Measurements from ENCODE around the gene RALGAPA2.
"Not testable (repeated sequence)": the region's sequence is repeated elsewhere in the genome, so short reads cannot be mapped to it uniquely, and the experiment has no call there.

- TF ChIP-seq CTCF (IDR thresholded peaks at IDR 0.05 in 2 of 3, conservative IDR thresholded peaks at IDR 0.05 in 1 of 3; ENCODE audit: borderline replicate concordance in 1 of 3, insufficient read depth in 1 of 3, low read depth in 2 of 3, low read length in 2 of 3); EGR1 (IDR thresholded peaks at IDR 0.05; ENCODE audit: low read depth); TCF7L2 (IDR thresholded peaks at IDR 0.05; ENCODE audit: borderline replicate concordance, extremely low read depth, insufficient read depth, insufficient read length); REST (IDR thresholded peaks at IDR 0.05; ENCODE audit: low read depth); SIN3A (IDR thresholded peaks at IDR 0.05; ENCODE audit: low read depth); POLR2AphosphoS5 (IDR thresholded peaks at IDR 0.05; ENCODE audit: low read depth, low read length); EZH2phosphoT487 (IDR thresholded peaks at IDR 0.05; ENCODE audit: borderline replicate concordance); POLR2A (IDR thresholded peaks at IDR 0.05; ENCODE audit: borderline replicate concordance, extremely low read depth, insufficient read depth, insufficient read length); EZH2 (IDR thresholded peaks at IDR 0.05); SP1 (IDR thresholded peaks at IDR 0.05; ENCODE audit: low read depth): not testable (repeated sequence)
Measured at GRCh38 chr20:20543348-20543747, 169.1 kb downstream of the RALGAPA2 start.

Measured in HCT116 (cell line).